ENCODE data around the gene DCST2. TPM values are rescaled to one million over a fixed set of nuclear protein-coding genes. Genes with fewer than 3 reads are reported as not detected.

DCST2 gene
- total and polyA plus RNA-seq, 2 of the 8 experiments (the other 6 are each of a cell fraction or from before 2014, with no cell fraction given), result 0.43 to 2.1 TPM

GRCh38 chr1:155014709-155015508, 18.7 kb downstream of the DCST2 start:
- Histone ChIP-seq H2BK5ac (ENCODE audit: low read depth, low read length) (no peak overlapping the region), H4K8ac (ENCODE audit: extremely low read depth, insufficient read depth, low read length) (no peak overlapping the region), H3K4me2 (ENCODE audit: insufficient read depth in 1 of 2, low read depth in 2 of 2, low read length in 2 of 2) (no peak overlapping the region), H2BK20ac (ENCODE audit: low read length) (no peak overlapping the region), H3K27ac (ENCODE audit: low read depth, low read length) (no peak overlapping the region), H2BK120ac (replicated peaks; ENCODE audit: low read depth, low read length) (no peak overlapping the region), H3K4me1 (replicated peaks in 1 of 4; ENCODE audit: control insufficient read depth in 3 of 4, insufficient read depth in 4 of 4, low read length in 3 of 4) (peaks cover 8 to 36% (median 31%) of the 10 kb centered on the region in 4 experiments), H3K4ac (replicated peaks; ENCODE audit: insufficient read length, low read depth, low read length) (no peak overlapping the region), H3K14ac (ENCODE audit: insufficient read length) (no peak overlapping the region), H3K36me3 (ENCODE audit: control insufficient read depth in 2 of 4, insufficient read depth in 4 of 4, low read length in 3 of 4) (peaks cover 0 to 29% (median 13%) of the 10 kb centered on the region in 4 experiments; a peak in 4 of 8 replicates), H3K9me3 (ENCODE audit: insufficient read depth in 2 of 2, low read depth in 1 of 2, low read length in 1 of 2) (no peaks in the 10 kb centered on the region), H4K20me1 (replicated peaks in 1 of 2; ENCODE audit: control insufficient read depth in 1 of 2, insufficient read depth in 2 of 2, low read length in 2 of 2) (no peaks in the 10 kb centered on the region), H2AFZ (ENCODE audit: low read length) (no peak overlapping the region), H3K18ac (ENCODE audit: extremely low read depth, low read length) (no peak overlapping the region), H3K79me1 (ENCODE audit: low read depth, low read length) (peaks cover 3% of the 10 kb centered on the region; the same call in 1 of the 2 replicates), H3K23ac (ENCODE audit: insufficient read length) (no peak overlapping the region), H2AK5ac (ENCODE audit: low read depth, low read length) (no peak overlapping the region), H3K56ac (replicated peaks; ENCODE audit: insufficient read length, low read depth, low read length) (no peak overlapping the region), H3K27me3 (replicated peaks in 1 of 4; ENCODE audit: control insufficient read depth in 3 of 4, extremely low read depth in 1 of 4, insufficient read depth in 3 of 4, low read length in 3 of 4) (0 out of 7 replicates have a peak, but pooled peaks cover 0 to under 1% (median 0%) of the 10 kb centered on the region in 4 experiments), H2BK15ac (ENCODE audit: low read length) (no peak overlapping the region), H4K5ac (ENCODE audit: insufficient read length, low read depth, low read length) (no peak overlapping the region), H3K9ac (replicated peaks in 1 of 4; ENCODE audit: extremely low read depth in 1 of 4, low read depth in 3 of 4, low read length in 3 of 4) (no peak overlapping the region), H2BK12ac (ENCODE audit: low read depth, low read length) (no peak overlapping the region), H3K23me2 (ENCODE audit: low read depth, low read length) (no peaks in the 10 kb centered on the region), H3K79me2 (ENCODE audit: control insufficient read depth in 1 of 2, insufficient read depth in 2 of 2, low read length in 2 of 2) (peaks cover 0 to 12% of the 10 kb centered on the region in 2 experiments; a peak in 2 of 4 replicates), H3K4me3 (ENCODE audit: extremely low read depth in 1 of 4, insufficient read depth in 2 of 4, low read depth in 3 of 4, low read length in 4 of 4) (no peak overlapping the region), H4K91ac (replicated peaks; ENCODE audit: insufficient read length, low read length) (no peak overlapping the region)
- POLR2A ChIA-PET (ENCODE audit: partially characterized antibody), result interaction anchor here (0.7 to 14.8 kb wide), 9 partner anchors 8 to 153 kb away, joined by 3 to 128 read pairs (median 3); partner anchors contain the start of genes ADAM15, CKS1B, LENEP and SHC1
- CTCF ChIA-PET (ENCODE audit: partially characterized antibody), result interaction anchor here (1.0 to 18.6 kb wide), 11 partner anchors 9 to 76 kb away, joined by 3 to 354 read pairs (median 9); partner anchors contain the start of genes ADAM15, DCST1, DCST2 and EFNA4
- 95% methylated on average over 29 of the region's 31 CpGs; no CpG with 5 or more reads in 1 of the 2 experiments for WGBS, 2 experiments (ENCODE audit: extremely low coverage in 1 of 2, insufficient coverage in 1 of 2, insufficient read length in 1 of 2, insufficient replicate concordance in 2 of 2, low coverage in 1 of 2, low lambda C conversion rate in 2 of 2, missing lambda C conversion rate in 1 of 2)
- DNase-seq (ENCODE audit: low read depth in 1 of 2, low spot score in 2 of 2) (no peak), FAIRE-seq (no peak)
- no peak for TF ChIP-seq SP1 (IDR thresholded peaks at IDR 0.05; ENCODE audit: low read depth, low read length)
- TF ChIP-seq RNF2 (IDR thresholded peaks at IDR 0.05; ENCODE audit: borderline replicate concordance, low read depth, low read length, missing control alignments, poor library complexity, severe bottlenecking), result no peak
- no peak for TF ChIP-seq GTF2F1 (IDR thresholded peaks at IDR 0.05; ENCODE audit: borderline replicate concordance, low read depth, low read length)

Data from H1 (cell line).